Osteocyte (in vitro differentiated cells): ENCODE measurements around the gene LRIG1. TPM values are rescaled to one million over a fixed set of nuclear protein-coding genes. Genes with fewer than 3 reads are reported as not detected.

Experiments
- DNase-seq: peaks from one replicate; pipeline ENCODE4 v3.0.0; 2021; ENCODE audit warnings: mixed read lengths; ENCODE audit not compliant: unreplicated experiment; ENCODE audit errors: extremely low spot score
- H3K27ac Mint-ChIP-seq: one replicate; pipeline ENCODE4 v1.8.0; 2021; ENCODE audit warnings: mild to moderate bottlenecking, mixed read lengths; ENCODE audit not compliant: unreplicated experiment
- H3K27me3 Mint-ChIP-seq: one replicate; pipeline ENCODE4 v1.8.0; 2021; ENCODE audit warnings: mixed read lengths; ENCODE audit not compliant: unreplicated experiment
- H3K36me3 Mint-ChIP-seq: one replicate; pipeline ENCODE4 v1.8.0; 2021; ENCODE audit warnings: mixed read lengths; ENCODE audit not compliant: unreplicated experiment
- H3K4me1 Mint-ChIP-seq: one replicate; pipeline ENCODE4 v1.8.0; 2021; ENCODE audit warnings: mixed read lengths; ENCODE audit not compliant: unreplicated experiment
- H3K4me3 Mint-ChIP-seq: one replicate; pipeline ENCODE4 v1.8.0; 2021; ENCODE audit warnings: mild to moderate bottlenecking, moderate library complexity, mixed read lengths; ENCODE audit not compliant: unreplicated experiment
- H3K9me3 Mint-ChIP-seq: one replicate; pipeline ENCODE4 v1.8.0; 2021; ENCODE audit warnings: mixed read lengths; ENCODE audit not compliant: unreplicated experiment
- total RNA-seq: library from RNA; stranded (reverse); gene quantifications from 2 replicates; pipeline ENCODE4 v1.2.1, GENCODE V29; 2021
- TF ChIP-seq, protein P1 (sequence below): fragments of 200-600 bp; sonication (generic); IDR thresholded peaks from 2 replicates; pipeline ENCODE4 v1.5.0; 2021; ENCODE audit warnings: antibody characterized with exemption, mild to moderate bottlenecking, moderate library complexity

Gene LRIG1
- total RNA-seq, 1 donor from 2014 or later = 60.8 TPM

DNA sequence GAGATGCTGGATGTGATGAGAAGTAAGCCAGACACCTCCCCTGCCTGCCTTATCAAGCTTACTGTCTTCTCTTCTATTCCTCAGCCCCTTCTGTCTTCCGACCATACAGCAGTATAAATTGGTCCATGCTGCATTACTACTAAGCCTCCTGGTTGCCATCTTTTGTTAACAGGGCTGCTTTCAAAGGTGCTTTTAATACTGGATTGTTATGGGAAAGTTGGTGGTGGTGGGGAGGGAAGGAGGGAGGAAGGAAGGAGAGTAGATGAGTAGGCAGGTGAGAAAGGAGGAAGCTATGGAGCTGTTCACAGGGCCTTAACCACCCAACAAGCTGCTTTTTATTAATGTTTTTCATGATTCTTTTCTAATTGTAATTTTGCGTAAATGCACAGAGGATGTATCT, 165.2 kb downstream of the LRIG1 start:
- peaks cover 5% of the 10 kb centered on the region for H3K9me3 Mint-ChIP-seq
- no peaks in the 10 kb centered on the region for H3K27me3 Mint-ChIP-seq
- no peak for DNase-seq
- no peak overlapping the region for H3K4me3 Mint-ChIP-seq
- H3K27ac Mint-ChIP-seq = peak overlapping the region; percentile 77
- no peaks in the 10 kb centered on the region for H3K36me3 Mint-ChIP-seq
- peaks cover 57% of the 10 kb centered on the region for H3K4me1 Mint-ChIP-seq
- TF ChIP-seq, protein P1, sequence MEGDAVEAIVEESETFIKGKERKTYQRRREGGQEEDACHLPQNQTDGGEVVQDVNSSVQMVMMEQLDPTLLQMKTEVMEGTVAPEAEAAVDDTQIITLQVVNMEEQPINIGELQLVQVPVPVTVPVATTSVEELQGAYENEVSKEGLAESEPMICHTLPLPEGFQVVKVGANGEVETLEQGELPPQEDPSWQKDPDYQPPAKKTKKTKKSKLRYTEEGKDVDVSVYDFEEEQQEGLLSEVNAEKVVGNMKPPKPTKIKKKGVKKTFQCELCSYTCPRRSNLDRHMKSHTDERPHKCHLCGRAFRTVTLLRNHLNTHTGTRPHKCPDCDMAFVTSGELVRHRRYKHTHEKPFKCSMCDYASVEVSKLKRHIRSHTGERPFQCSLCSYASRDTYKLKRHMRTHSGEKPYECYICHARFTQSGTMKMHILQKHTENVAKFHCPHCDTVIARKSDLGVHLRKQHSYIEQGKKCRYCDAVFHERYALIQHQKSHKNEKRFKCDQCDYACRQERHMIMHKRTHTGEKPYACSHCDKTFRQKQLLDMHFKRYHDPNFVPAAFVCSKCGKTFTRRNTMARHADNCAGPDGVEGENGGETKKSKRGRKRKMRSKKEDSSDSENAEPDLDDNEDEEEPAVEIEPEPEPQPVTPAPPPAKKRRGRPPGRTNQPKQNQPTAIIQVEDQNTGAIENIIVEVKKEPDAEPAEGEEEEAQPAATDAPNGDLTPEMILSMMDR = no peak
